Activated CD8-positive, alpha-beta memory T cell treated with anti-CD3 and anti-CD28 coated beads for 36 hours (primary cell): ENCODE data around the gene MYO3B. TPM values are rescaled to one million over a fixed set of nuclear protein-coding genes. Genes with fewer than 3 reads are reported as not detected.
"Not testable (repeated sequence)": the region's sequence is repeated elsewhere in the genome, so short reads cannot be mapped to it uniquely, and the experiment has no call there.

Source experiments
- CTCF ChIA-PET: fragments of 350-600 bp; sonication (Branson Sonifier 250); formaldehyde crosslinking; loops from one replicate; lab custom pipeline; 2021; ENCODE audit warnings: antibody characterized with exemption; lab: Charles Lee
- POLR2A ChIA-PET: fragments of 350-600 bp; sonication (Branson Sonifier 250); formaldehyde crosslinking; loops from one replicate; lab custom pipeline; 2021; ENCODE audit warnings: antibody characterized with exemption; lab: Charles Lee
- total RNA-seq, 2 experiments: library from RNA; stranded (reverse); gene quantifications; one replicate each; pipeline ENCODE4 v1.2.3, GENCODE V29; 2021

MYO3B gene
- total RNA-seq, 2 experiments from 2014 or later: 0.19 to 0.31 TPM

DNA sequence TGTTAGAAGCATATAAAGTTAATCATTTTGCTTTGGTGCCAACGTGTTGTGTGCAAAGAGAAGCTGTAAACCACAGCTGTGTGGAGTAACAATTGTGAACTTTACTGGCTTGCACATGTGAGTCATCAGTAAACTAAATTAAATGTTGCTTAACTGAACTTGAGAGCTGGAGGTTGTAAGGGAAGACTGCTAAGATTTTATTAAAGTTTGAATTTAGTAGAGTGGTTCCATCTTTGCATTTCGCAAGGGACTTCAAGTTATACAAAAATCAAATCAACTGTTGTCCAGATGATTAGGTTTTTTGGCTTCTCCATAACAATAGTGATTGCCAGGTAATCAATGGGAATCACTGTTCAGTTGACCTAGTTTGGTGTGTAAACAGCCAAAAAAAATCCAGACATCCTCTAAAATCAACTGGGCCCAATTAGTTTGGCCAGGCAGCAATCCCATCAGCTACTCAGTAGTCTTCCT, 247.4 kb downstream of the MYO3B start:
- ChIA-PET POLR2A (no interaction called here), CTCF (no interaction called here)

DNA sequence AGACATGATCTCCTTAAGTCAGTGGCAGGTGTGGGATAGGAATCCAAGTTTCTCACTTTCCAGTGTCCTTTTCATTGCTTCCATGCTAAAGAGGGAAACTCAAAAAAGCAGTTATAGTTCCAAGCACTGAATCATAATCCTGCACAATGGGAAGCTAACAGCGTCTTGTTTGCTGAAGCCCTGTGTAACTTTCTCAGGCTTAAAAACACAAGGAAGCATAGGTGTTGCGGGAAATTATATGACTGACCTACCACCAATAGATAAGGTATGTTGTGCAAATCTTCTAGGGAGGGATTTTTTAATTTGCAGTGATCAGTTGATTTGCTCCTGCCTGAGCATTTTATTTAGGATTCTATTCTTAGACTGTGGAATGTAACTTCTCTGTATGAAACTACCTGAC, 250.9 kb downstream of the MYO3B start:
- ChIA-PET POLR2A (no interaction called here), CTCF (no interaction called here)

GRCh38 chr2:170432823-170433222, 254.9 kb downstream of the MYO3B start:
- ChIA-PET POLR2A (no interaction called here), CTCF (no interaction called here)

GRCh38 chr2:170433448-170433847, 255.5 kb downstream of the MYO3B start:
- ChIA-PET CTCF (no interaction called here), POLR2A (no interaction called here)

- CTCF ChIA-PET, POLR2A ChIA-PET: not testable (repeated sequence)
Observed at GRCh38 chr2:170434396-170434795, 256.4 kb downstream of the MYO3B start.

DNA sequence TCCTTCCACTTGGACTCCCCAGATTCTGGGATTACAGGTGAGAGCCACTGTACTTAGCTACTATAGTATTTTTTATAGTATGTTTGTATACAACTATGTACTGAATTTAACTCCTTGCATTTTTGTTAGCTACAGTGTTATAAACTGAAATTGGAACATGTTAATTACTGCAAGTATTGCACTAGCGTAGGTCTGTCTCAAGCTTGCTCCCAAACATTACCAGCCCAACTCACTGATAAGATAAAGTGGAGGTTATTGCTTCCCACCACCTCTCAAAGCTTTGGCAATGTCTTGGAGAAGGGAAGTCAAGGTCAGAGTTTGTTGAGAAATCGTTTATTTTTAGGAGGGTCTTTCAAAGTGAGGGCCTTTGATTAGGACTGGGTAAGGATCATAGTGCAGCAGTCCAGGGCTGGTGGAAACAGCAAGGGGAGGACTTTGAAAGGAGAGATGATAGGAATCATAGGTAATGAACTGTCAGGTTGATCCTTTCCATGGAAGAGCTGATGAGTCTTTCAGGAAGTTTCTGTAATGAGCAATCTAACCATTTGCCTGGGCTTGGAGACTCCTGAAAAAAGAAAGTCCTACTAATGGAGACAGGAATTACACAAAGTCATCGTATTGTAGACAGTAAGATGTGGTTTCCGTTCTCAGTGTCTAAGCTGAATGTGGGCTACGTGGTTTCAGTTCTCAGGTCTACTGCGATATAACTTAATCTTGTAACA, 257.1 kb downstream of the MYO3B start:
- ChIA-PET CTCF (interaction anchor here (1.0 kb wide), 1 partner anchor 27 kb away, joined by 3 read pairs; no protein-coding TSS in a partner anchor), POLR2A (no interaction called here)

DNA sequence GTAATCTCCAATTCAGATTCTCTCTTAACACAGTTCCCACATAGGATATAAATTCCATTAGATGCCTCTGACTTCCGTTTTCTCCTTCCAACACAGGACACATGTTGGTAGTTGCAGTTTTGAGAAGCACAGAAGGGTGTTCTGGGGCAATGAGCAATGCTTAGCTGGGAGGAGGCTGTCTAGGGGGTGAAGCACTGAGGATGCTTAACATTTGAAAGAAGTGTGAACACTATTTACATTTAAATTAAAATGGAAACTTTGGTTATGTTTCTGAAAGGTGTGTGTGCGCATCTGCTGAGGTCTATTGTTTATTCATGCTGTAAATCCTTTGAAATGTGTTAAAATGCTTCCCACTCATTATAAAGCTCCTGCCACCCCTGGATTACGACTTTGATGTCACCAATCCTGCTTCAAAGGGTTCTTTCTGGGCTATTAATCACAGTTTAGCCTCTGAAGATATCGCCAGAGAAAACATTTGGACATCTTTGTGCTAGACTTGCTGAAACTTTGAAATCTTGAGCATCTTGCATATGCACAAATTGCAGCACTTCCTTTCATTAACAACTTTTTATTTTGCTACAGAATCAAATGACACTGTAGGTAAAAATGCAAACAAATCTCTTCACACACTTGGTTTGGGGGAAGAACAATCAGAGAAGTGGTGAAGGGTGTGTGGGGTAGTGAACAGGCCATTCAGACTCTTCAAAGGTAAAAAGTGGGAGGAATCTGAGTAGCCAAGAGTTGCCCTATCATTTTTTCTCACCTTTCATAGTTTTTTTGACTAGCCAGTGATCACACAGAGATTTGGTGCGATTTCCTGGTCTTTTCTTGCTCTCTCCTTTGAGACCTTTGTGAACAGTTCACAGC, 258.4 kb downstream of the MYO3B start:
- ChIA-PET POLR2A (no interaction called here), CTCF (no interaction called here)

DNA sequence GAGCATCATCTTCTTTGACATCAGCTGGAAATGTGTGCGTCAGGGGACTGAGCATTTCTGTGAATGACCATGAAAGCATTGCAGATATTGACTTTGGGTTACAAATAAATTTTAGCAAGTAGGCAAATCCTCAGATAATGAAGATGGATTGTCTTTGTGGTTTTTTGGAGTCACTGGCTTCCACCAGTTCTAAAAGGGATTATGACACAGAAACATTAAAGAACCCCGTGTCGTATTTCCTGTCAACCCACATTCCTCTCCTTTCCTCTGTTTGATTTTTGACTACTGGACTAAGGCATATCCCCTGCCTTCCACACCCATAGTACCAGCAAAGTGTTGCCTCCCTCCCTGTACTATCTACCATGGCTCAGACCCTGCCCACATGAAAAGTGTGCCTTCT, 268.1 kb downstream of the MYO3B start:
- POLR2A ChIA-PET: no interaction called here
- CTCF ChIA-PET: no interaction called here

DNA sequence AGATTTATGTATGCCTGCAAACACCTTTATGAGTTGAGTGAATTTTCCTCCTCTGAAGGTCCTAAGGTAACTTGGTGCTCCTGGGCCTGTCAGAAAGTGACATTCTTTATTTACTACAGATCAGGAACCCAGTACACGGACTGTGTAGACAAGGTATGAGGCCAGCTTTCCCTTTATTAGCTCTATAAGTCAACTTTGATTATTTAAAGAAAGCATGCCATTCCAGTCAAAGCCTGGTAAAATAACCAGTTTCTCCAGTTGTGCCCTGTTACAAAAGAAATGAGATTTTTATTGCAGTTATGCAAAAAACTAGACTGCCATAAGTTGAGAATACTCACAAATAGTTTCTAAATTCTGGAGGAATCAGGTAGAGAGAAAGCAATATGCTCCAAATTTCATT, 271.1 kb downstream of the MYO3B start:
- ChIA-PET CTCF (interaction anchor here (1.5 kb wide), 1 partner anchor 9 kb away, joined by 3 read pairs; no protein-coding TSS in a partner anchor), POLR2A (no interaction called here)

DNA sequence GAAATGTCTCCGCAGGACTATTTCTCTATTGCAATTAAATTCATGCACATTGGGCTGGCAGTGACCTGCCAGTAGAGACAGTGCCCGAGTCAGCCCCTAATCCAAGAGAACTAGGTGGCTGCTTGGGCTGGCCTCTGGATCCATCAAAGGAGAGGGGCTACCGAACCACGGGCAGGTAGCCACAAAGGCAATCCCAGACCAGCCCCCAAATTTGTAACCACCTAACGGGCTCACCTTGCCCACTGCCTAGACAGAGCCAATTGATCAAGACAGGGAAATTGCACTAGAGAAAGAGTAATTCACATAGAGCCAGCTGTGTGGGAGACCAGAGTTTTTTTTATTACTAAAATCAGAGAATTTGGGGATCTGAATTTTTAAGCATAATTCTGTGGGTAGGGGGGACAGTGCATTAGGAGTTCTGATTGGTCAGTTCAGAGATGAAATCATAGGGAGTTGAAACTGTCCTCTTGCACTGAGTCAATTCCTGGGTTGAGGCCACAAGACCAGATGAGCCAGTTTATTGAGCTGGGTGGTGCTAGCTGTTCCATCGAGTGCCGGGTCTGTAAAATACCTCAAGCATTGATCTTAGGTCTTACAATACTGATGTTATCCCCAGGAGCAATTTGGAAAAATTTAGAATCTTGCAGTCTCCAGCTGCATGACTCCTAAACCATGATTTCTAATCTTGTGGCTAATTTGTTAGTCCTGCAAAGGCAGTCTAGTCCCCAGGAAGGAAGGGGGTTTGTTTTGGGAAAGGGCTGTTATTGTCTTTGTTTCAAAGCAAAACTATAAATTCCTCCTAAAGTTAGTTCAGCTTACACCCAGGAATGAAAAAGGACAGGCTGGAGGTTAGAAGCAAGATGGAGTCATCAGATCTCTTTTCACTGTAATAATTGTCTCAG, 276.8 kb downstream of the MYO3B start:
- ChIA-PET POLR2A (no interaction called here), CTCF (no interaction called here)

DNA sequence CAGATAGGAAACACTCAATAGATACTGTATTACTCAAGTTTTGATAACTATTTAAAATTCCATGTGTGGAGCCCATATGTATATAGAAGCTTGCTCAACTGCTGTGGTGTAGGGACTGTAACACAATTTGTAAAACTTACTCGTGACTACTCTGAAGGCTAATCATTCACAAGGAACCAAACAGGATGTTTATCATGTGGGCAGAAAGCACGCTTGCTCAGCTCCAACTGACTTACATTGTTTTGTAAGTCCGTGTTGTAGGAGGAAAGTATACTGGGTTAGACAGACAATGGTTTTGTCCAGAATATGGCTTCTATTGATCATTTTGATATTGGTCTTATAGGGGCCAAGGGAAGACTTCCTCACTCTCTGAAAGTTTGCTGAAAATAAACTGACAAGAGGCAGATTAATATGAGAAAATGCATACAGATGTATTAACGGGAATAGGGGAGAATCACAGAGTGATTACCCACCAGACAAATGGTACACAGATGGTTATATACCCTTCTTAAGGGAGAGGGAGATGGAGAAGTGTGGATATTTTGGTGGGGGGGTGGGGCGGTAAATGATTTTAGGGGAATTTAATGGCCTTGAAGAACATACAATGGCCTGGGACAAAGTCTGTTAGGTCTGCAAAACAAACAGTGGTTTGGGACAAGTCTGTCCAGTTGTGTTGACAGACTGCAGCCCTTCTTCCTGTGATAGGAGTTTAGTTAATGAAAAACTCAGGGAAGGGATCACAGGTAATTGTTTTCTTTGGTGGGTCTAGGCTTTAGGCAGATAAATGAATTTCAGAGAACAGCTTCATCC, 277.9 kb downstream of the MYO3B start:
- CTCF ChIA-PET: no interaction called here
- POLR2A ChIA-PET: no interaction called here

- ChIA-PET POLR2A (no interaction called here), CTCF (no interaction called here)
Observed at GRCh38 chr2:170456914-170457313, 279.0 kb downstream of the MYO3B start.

- POLR2A ChIA-PET: no interaction called here
- CTCF ChIA-PET: no interaction called here
Observed at GRCh38 chr2:170457742-170458141, 279.8 kb downstream of the MYO3B start.

DNA sequence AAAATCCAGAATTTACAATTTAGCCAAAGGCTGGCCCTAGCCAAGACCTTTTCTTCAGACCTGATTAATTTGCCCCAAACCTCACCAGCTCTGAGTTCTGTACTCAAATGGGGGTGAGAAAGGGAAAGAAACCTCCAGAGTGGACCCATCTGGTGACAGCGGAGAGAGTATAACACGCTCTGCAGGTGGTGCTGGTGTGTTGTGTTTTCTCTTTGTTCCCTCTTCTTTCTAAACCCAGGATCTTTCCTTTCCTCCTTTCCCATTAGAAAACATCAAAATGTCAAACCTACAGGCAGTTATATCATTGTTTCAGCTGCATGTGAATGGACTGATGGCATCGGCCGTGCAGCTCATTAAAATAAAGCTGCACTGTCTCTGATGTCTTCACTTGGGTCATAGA, 283.9 kb downstream of the MYO3B start:
- POLR2A ChIA-PET: no interaction called here

GRCh38 chr2:170462433-170463205, 284.7 kb downstream of the MYO3B start:
- ChIA-PET CTCF (interaction anchor here (1.3 kb wide), 1 partner anchor 27 kb away, joined by 3 read pairs; no protein-coding TSS in a partner anchor), POLR2A (no interaction called here)

More for the DNA sequence above, 283.9 kb downstream of the MYO3B start:
- CTCF ChIA-PET: interaction anchor here (0.7 to 1.3 kb wide), 2 partner anchors 22 to 27 kb away, joined by 3 read pairs; no protein-coding TSS in a partner anchor

- ChIA-PET POLR2A (no interaction called here), CTCF (no interaction called here)
Observed at GRCh38 chr2:170463206-170463537, 285.2 kb downstream of the MYO3B start.

GRCh38 chr2:170464268-170464667, 286.3 kb downstream of the MYO3B start:
- ChIA-PET POLR2A (no interaction called here), CTCF (interaction anchor here (0.6 to 0.8 kb wide), 3 partner anchors 57 to 428 kb away, joined by 3 to 5 read pairs (median 3); no protein-coding TSS in a partner anchor)

DNA sequence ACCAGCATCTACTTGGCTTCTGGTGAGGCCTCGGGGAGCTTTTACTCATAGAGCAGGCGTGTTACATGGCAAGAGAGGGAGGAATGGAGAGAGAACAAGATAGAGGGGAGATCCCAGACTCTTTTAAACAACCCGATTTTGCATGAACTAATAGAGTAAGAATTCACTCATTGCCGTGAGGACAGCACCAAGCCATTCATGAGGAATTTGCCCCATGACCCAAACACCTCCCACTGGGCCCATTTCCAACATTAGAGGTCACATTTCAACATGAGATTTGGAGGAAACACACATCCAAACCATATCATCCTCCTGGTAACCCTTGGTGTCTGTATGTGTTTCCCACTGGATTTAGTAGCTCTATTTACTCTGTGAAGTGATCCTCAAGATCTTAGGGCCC, 287.3 kb downstream of the MYO3B start:
- ChIA-PET CTCF (no interaction called here), POLR2A (no interaction called here)
